ENCODE data around the gene ADGRL3. TPM values are rescaled to one million over a fixed set of nuclear protein-coding genes. Genes with fewer than 3 reads are reported as not detected.

Gene ADGRL3
- total and polyA plus RNA-seq, 2 donors (not counting 1 experiment from before 2014, with no cell fraction given) = under 0.01 to 0.05 TPM

- Histone ChIP-seq H3K27ac (ENCODE audit: insufficient read depth, low read length) (no peak overlapping the region), H3K4me2 (ENCODE audit: extremely low read depth, insufficient read depth, low read length) (no peak overlapping the region), H4K20me1 (ENCODE audit: control insufficient read depth, extremely low read depth, insufficient read depth, low read length) (no peaks in the 10 kb centered on the region), H3K79me2 (ENCODE audit: control insufficient read depth, insufficient read depth, low read length) (no peaks in the 10 kb centered on the region), H3K36me3 (ENCODE audit: control insufficient read depth, insufficient read depth, low read length) (no peaks in the 10 kb centered on the region), H2AFZ (ENCODE audit: low read length) (no peak overlapping the region), H3K9me3 (ENCODE audit: control insufficient read depth, insufficient read depth, low read depth, low read length) (no peaks in the 10 kb centered on the region), H3K4me3 (replicated peaks in 1 of 4; ENCODE audit: control extremely low read depth in 1 of 4, insufficient read depth in 1 of 4, low read depth in 3 of 4, low read length in 4 of 4) (no peak overlapping the region), H3K9ac (ENCODE audit: insufficient read depth, low read length) (no peak overlapping the region), H3K4me1 (ENCODE audit: control insufficient read depth, extremely low read depth, insufficient read depth, low read length) (no peaks in the 10 kb centered on the region), H3K27me3 (ENCODE audit: control insufficient read depth, insufficient read depth, low read length) (no peaks in the 10 kb centered on the region)
- no peak for DNase-seq (ENCODE audit: low read depth in 2 of 2)
- TF ChIP-seq CTCF (conservative IDR thresholded peaks at IDR 0.05 in 1 of 2, IDR thresholded peaks at IDR 0.05 in 1 of 2; ENCODE audit: low read depth in 1 of 2, low read length in 2 of 2) (no peak), EZH2 (IDR thresholded peaks at IDR 0.05; ENCODE audit: low read length, missing control alignments) (no peak)
Observed at GRCh38 chr4:62004881-62005280, 804.8 kb downstream of the ADGRL3 start.

GRCh38 chr4:62006108-62006507 lies 806.0 kb downstream of the ADGRL3 start:
- no peak for TF ChIP-seq EZH2 (IDR thresholded peaks at IDR 0.05; ENCODE audit: low read length, missing control alignments)
- no peak for TF ChIP-seq CTCF (conservative IDR thresholded peaks at IDR 0.05 in 1 of 2, IDR thresholded peaks at IDR 0.05 in 1 of 2; ENCODE audit: low read depth in 1 of 2, low read length in 2 of 2)
- no peaks in the 10 kb centered on the region for H4K20me1 ChIP-seq (ENCODE audit: control insufficient read depth, extremely low read depth, insufficient read depth, low read length)
- H3K9ac ChIP-seq (ENCODE audit: insufficient read depth, low read length) = no peak overlapping the region
- H3K9me3 ChIP-seq (ENCODE audit: control insufficient read depth, insufficient read depth, low read depth, low read length) = no peaks in the 10 kb centered on the region
- no peak overlapping the region for H2AFZ ChIP-seq (ENCODE audit: low read length)
- no peak overlapping the region for H3K27ac ChIP-seq (ENCODE audit: insufficient read depth, low read length)
- H3K36me3 ChIP-seq (ENCODE audit: control insufficient read depth, insufficient read depth, low read length) = no peaks in the 10 kb centered on the region
- H3K4me2 ChIP-seq (ENCODE audit: extremely low read depth, insufficient read depth, low read length) = no peak overlapping the region
- DNase-seq (ENCODE audit: low read depth in 2 of 2) = no peak
- no peaks in the 10 kb centered on the region for H3K4me1 ChIP-seq (ENCODE audit: control insufficient read depth, extremely low read depth, insufficient read depth, low read length)
- H3K27me3 ChIP-seq (ENCODE audit: control insufficient read depth, insufficient read depth, low read length) = no peaks in the 10 kb centered on the region
- no peaks in the 10 kb centered on the region for H3K79me2 ChIP-seq (ENCODE audit: control insufficient read depth, insufficient read depth, low read length)
- no peak overlapping the region for H3K4me3 ChIP-seq (replicated peaks in 1 of 4; ENCODE audit: control extremely low read depth in 1 of 4, insufficient read depth in 1 of 4, low read depth in 3 of 4, low read length in 4 of 4)

GRCh38 chr4:62015043-62015739 lies 815.1 kb downstream of the ADGRL3 start:
- DNase-seq (ENCODE audit: low read depth in 2 of 2) = no peak
- H3K4me3 ChIP-seq (replicated peaks in 1 of 4; ENCODE audit: control extremely low read depth in 1 of 4, insufficient read depth in 1 of 4, low read depth in 3 of 4, low read length in 4 of 4) = no peak overlapping the region
- H3K9ac ChIP-seq (ENCODE audit: insufficient read depth, low read length) = no peak overlapping the region
- H3K9me3 ChIP-seq (ENCODE audit: control insufficient read depth, insufficient read depth, low read depth, low read length) = no peaks in the 10 kb centered on the region
- H3K27me3 ChIP-seq (ENCODE audit: control insufficient read depth, insufficient read depth, low read length) = no peaks in the 10 kb centered on the region
- no peak overlapping the region for H3K27ac ChIP-seq (ENCODE audit: insufficient read depth, low read length)
- no peaks in the 10 kb centered on the region for H3K36me3 ChIP-seq (ENCODE audit: control insufficient read depth, insufficient read depth, low read length)
- H4K20me1 ChIP-seq (ENCODE audit: control insufficient read depth, extremely low read depth, insufficient read depth, low read length) = no peaks in the 10 kb centered on the region
- no peak overlapping the region for H2AFZ ChIP-seq (ENCODE audit: low read length)
- no peak overlapping the region for H3K4me2 ChIP-seq (ENCODE audit: extremely low read depth, insufficient read depth, low read length)
- no peaks in the 10 kb centered on the region for H3K4me1 ChIP-seq (ENCODE audit: control insufficient read depth, extremely low read depth, insufficient read depth, low read length)
- H3K79me2 ChIP-seq (ENCODE audit: control insufficient read depth, insufficient read depth, low read length) = no peaks in the 10 kb centered on the region
- TF ChIP-seq CTCF (conservative IDR thresholded peaks at IDR 0.05 in 1 of 2, IDR thresholded peaks at IDR 0.05 in 1 of 2; ENCODE audit: low read depth in 1 of 2, low read length in 2 of 2) (no peak), EZH2 (IDR thresholded peaks at IDR 0.05; ENCODE audit: low read length, missing control alignments) (no peak)
